RWPE2 (cell line): ENCODE measurements around the gene RNU6-7.

Experiments
- ATAC-seq: fragments of 200-7000 bp; cut with Tn5 transposase; 3 replicates; pipeline ENCODE4 v1.9.1; 2021; ENCODE audit warnings: low read depth
- DNase-seq: peaks from one replicate; pipeline ENCODE4 v3.0.0-alpha.2; 2020; ENCODE audit warnings: low spot score
- H3K27ac ChIP-seq: fragments of 450-650 bp; 2 replicates; pipeline ENCODE4 v1.5.1; 2017; ENCODE audit warnings: mild to moderate bottlenecking; ENCODE audit not compliant: poor library complexity, severe bottlenecking
- H3K27me3 ChIP-seq: fragments of 250-450 bp; sonication (Bioruptor Pico); 2 replicates; pipeline ENCODE4 v1.5.1; 2021; ENCODE audit warnings: mild to moderate bottlenecking, moderate library complexity; ENCODE audit not compliant: insufficient read depth, poor library complexity, severe bottlenecking
- H3K36me3 ChIP-seq: fragments of 250-450 bp; sonication (Bioruptor Pico); 2 replicates; pipeline ENCODE4 v1.5.1; 2020; ENCODE audit warnings: low read depth, mild to moderate bottlenecking, moderate library complexity
- H3K4me1 ChIP-seq: fragments of 250-450 bp; sonication (Bioruptor Pico); 2 replicates; pipeline ENCODE4 v1.5.1; 2021; ENCODE audit warnings: mild to moderate bottlenecking, moderate library complexity; ENCODE audit not compliant: insufficient read depth, poor library complexity, severe bottlenecking
- H3K4me3 ChIP-seq: fragments of 250-450 bp; sonication (Bioruptor Pico); 2 replicates; pipeline ENCODE4 v1.5.1; 2021; ENCODE audit warnings: mild to moderate bottlenecking, moderate library complexity; ENCODE audit not compliant: severe bottlenecking
- H3K9me3 ChIP-seq: fragments of 250-450 bp; sonication (Bioruptor Pico); 2 replicates; pipeline ENCODE4 v1.5.1; 2021; ENCODE audit warnings: mild to moderate bottlenecking, moderate library complexity; ENCODE audit not compliant: severe bottlenecking
- TF ChIP-seq, protein P1 (sequence below): fragments of 450-650 bp; IDR thresholded peaks from one replicate; pipeline ENCODE4 v1.5.1; 2017; ENCODE audit warnings: mild to moderate bottlenecking, moderate library complexity; ENCODE audit not compliant: poor library complexity, severe bottlenecking

The RNU6-7 gene

DNA sequence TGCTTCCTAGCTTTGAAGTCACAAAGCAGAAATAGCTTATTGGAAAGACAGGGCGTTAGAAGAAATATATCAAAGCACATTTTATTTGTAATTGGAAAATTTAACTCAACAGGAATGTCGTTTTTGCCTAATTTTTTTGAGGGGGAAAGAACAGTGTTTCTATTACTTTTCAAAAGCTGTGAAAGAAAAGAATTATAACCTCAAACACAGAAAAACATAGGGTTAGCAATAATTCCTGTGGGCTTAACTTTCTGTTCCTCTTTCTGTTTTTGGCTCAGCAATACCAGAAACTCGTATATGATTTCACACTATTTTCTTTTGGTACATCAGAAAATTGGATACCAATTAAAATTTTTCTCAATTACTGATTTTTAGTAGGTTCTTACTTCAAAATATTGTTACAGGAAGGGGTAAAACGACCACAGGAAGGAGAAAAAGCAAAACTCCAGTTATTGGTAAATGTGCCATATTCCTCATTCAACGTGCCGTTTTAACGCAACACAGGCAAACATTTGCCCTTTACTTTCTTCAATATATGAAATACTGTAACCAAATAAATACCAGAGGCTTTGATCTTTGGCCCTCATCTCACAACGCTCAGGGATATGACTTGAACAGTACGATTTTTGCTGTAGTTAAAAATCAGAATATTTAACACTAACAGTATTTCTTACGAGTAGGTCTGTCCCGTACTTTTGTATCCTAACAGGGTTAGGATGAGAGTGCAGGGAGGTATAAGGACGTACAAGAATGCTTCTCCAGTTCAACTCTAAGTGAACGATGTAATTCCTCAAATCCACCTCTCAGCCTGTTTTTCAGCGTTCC lies 1.3 kb upstream of the RNU6-7 start:
- H3K9me3 ChIP-seq: no peaks in the 10 kb centered on the region
- H3K36me3 ChIP-seq: no peaks in the 10 kb centered on the region
- peak overlapping the region; percentile 53 for H3K27ac ChIP-seq
- DNase-seq (no peak), ATAC-seq (no peak)
- H3K4me3 ChIP-seq: peak overlapping the region; percentile 70
- H3K27me3 ChIP-seq: no peaks in the 10 kb centered on the region
- peaks cover 3% of the 10 kb centered on the region for H3K4me1 ChIP-seq
- TF ChIP-seq, protein P1, sequence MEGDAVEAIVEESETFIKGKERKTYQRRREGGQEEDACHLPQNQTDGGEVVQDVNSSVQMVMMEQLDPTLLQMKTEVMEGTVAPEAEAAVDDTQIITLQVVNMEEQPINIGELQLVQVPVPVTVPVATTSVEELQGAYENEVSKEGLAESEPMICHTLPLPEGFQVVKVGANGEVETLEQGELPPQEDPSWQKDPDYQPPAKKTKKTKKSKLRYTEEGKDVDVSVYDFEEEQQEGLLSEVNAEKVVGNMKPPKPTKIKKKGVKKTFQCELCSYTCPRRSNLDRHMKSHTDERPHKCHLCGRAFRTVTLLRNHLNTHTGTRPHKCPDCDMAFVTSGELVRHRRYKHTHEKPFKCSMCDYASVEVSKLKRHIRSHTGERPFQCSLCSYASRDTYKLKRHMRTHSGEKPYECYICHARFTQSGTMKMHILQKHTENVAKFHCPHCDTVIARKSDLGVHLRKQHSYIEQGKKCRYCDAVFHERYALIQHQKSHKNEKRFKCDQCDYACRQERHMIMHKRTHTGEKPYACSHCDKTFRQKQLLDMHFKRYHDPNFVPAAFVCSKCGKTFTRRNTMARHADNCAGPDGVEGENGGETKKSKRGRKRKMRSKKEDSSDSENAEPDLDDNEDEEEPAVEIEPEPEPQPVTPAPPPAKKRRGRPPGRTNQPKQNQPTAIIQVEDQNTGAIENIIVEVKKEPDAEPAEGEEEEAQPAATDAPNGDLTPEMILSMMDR: no peak

DNA sequence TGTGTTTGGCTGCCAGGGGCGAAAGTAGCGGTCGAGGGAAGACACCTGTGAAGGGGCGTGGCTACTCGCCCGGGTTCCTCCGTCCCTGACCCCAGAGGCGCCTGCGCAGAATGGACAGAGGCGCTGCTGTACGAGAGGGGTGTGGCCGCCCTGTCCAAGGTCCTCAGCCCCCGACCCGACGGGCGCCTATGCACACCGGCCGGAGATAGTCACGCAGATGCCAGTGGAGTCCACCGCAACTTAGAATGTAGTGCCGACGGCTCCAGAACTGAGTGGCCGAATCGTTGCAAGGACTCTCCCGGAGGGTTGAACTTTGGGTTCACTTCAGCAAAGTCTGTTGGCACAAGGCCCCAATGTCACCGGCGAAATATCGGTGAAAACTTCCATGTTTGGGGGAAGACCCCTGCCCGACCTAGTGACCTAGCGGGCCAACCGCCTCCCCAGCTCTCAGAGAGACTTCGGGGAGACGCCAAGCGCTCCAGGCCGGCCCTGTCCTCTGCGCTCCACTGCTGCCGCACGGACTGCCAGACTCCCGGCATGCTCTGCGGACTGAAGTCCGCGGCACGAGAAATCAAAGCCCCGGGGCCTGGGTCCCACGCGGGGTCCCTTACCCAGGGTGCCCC lies 541 bp upstream of the RNU6-7 start:
- H3K36me3 ChIP-seq: no peaks in the 10 kb centered on the region
- H3K27ac ChIP-seq: peak overlapping the region; percentile 53
- TF ChIP-seq, protein P1: no peak
- no peaks in the 10 kb centered on the region for H3K9me3 ChIP-seq
- H3K27me3 ChIP-seq: no peaks in the 10 kb centered on the region
- DNase-seq: peak; percentile 96
- H3K4me1 ChIP-seq: peaks cover 6% of the 10 kb centered on the region
- ATAC-seq: peak; percentile 75
- peak overlapping the region; percentile 70 for H3K4me3 ChIP-seq

DNA sequence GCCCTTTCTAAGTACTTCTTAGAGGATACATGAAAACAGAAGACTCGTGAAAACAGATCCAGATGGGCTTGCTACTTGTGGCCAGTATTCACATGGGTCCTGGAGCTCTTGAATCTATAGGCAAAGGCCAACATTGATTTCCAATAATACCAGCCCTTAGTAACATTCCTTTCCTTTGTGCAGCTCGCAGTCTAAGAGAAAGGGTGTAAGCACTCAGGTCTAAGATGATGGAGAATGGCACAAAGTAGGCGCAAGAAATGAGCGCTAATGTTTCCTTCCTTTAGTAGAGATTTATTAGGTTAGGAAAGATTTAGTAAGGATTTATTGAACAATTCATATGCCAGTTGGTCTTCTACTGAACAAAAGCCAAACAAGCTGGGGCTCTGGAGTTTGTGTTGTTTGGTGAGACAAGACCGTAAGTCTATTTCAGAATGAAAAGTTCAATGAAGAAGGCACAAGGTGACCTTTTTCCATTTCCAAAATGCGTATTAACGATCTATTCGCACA lies 699 bp downstream of the RNU6-7 start:
- TF ChIP-seq, protein P1: no peak
- Histone ChIP-seq H3K27ac (peak overlapping the region; percentile 53), H3K36me3 (no peaks in the 10 kb centered on the region), H3K4me1 (peaks cover 6% of the 10 kb centered on the region), H3K9me3 (no peaks in the 10 kb centered on the region), H3K27me3 (no peaks in the 10 kb centered on the region), H3K4me3 (peak overlapping the region; percentile 70)
- ATAC-seq: 0 out of 3 replicates have a peak, but pooled peaks have one; percentile 4
- DNase-seq: no peak

DNA sequence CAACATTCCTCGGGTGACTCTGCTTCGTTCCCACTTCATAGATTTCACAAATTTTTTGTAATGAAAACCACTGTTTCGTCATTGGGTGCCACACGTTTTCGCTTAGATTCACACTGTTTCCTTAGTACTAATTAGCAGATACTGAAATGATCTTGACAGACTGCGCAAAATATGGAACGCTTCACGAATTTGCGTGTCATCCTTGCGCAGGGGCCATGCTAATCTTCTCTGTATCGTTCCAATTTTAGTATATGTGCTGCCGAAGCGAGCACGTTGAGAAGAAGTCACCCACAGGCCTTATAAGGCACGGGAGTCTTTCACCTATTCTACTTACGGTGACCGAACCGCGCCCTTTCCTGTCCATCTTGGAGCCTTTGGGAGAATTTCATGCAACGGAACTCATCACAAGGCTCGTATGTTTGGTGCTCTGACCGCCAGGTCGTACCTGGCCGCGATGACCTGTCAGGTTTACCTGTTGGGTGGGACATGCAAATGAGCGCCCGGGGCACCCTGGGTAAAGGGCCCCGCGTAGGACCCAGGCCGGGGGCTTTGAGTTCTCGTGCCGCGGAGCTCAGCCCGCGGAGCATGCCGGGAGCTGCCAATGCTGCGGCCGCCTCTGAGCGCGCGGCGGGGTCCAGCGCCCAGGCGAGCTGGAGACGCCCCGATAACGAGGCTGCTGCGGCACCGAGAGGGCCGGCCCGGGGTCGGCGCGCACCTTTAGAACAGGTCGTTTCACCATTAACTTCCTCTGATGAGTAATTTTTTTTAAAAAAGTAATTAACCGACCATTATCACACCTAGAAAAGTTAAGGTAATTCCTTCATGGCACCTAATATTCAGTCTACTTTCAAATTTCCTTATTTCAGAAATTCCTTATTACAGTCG lies 1.4 kb downstream of the RNU6-7 start, which contains the start of gene RNU6-8:
Gene RNU6-8 (minus strand): TSS at position 272 of the 885 bp plus-strand sequence.
- ATAC-seq: peak; percentile 73
- Histone ChIP-seq H3K27me3 (no peaks in the 10 kb centered on the region), H3K4me1 (peaks cover 6% of the 10 kb centered on the region), H3K36me3 (no peaks in the 10 kb centered on the region), H3K4me3 (peak within 1 kb of the TSS; percentile 70), H3K9me3 (no peaks in the 10 kb centered on the region), H3K27ac (peak within 1 kb of the TSS; percentile 53)
- TF ChIP-seq, protein P1: no peak
- peak; percentile 93 for DNase-seq
